GM12891 (cell line): ENCODE results near the gene NCCRP1.

Source experiments
- DNase-seq: peaks from one replicate; pipeline ENCODE4 v3.0.0; 2011; ENCODE audit warnings: low spot score; ENCODE audit not compliant: insufficient read length
- FAIRE-seq: peaks from 2 replicates; lab custom pipeline; 2011; peaks lifted over from hg19 to GRCh38; lab: Jason Lieb, UNC
- PAX5 ChIP-seq: IDR thresholded peaks from 2 replicates; pipeline ENCODE4 v1.6.1; 2011; ENCODE audit warnings: low read length, moderate library complexity, mild to moderate bottlenecking; ENCODE audit not compliant: insufficient read depth, severe bottlenecking
- POLR2A ChIP-seq: IDR thresholded peaks from 2 replicates; pipeline ENCODE4 v1.6.1; 2011; ENCODE audit warnings: low read depth, low read length, control low read depth
- POLR2AphosphoS5 ChIP-seq: IDR thresholded peaks from 2 replicates; pipeline ENCODE4 v1.6.1; 2011; ENCODE audit warnings: low read depth, low read length, control low read depth
- POU2F2 ChIP-seq: IDR thresholded peaks from 2 replicates; pipeline ENCODE4 v1.6.1; 2011; ENCODE audit warnings: low read depth, mild to moderate bottlenecking, control low read depth, low read length, moderate library complexity
- SPI1 ChIP-seq: IDR thresholded peaks from 2 replicates; pipeline ENCODE4 v1.6.1; 2011; ENCODE audit warnings: low read depth, low read length, control low read depth
- TAF1 ChIP-seq: IDR thresholded peaks from 2 replicates; pipeline ENCODE4 v1.6.1; 2011; ENCODE audit warnings: low read depth, low read length, control low read depth

The NCCRP1 gene

DNA sequence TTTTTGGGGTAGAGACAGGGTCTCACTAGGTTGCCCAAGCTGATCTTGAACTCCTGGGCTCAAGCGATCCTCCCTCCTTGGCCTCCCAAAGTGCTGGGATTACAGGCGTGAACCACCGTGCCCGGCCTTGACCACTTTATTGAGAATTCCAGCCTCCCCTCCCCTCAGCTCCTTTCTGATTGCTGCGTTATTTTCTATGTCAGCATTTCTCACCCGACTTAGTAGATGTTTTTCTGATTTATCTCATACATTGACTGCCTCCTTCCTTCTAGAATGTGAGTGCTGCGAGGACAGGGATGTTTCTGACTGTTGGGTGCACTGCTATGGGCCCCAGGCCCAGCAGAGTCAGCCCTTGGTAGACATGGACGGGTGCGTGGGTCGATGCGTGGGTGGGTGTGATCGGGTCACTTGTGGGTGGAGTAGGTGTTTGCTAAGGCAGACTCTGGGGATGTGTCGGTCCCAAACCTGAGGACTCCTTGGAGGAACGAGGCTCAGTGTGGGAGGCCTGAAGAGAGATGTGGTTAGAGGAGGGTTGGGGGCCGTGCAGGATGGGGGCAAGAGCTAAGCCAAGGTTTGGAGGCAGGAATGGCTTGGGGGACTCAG, 34.2 kb upstream of the NCCRP1 start:
- TF ChIP-seq PAX5 = no peak
- TF ChIP-seq POLR2AphosphoS5 = no peak
- no peak for TF ChIP-seq POLR2A
- TF ChIP-seq TAF1 = no peak
- no peak for TF ChIP-seq POU2F2
- no peak for TF ChIP-seq SPI1
- DNase-seq (no peak), FAIRE-seq (no peak)

DNA sequence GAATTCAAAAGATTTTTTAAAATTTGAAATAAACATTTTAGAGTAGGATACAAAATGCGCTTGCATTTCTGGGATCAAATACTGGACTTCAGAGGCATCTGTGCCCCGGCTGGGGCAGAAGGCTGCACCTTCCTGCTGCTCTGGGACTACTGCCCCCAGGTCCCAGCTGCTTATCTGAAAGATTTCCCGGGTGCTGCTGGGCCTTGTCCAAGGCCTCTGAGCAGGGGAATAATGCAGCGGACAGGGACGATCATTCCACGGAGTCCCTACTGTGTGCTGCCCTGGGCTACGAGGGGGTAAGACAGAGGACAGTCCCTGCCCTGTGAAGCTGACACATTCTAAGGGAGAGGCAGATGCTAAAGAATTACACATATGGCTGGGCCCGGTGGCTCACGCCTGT, 33.1 kb upstream of the NCCRP1 start:
- no peak for FAIRE-seq
- DNase-seq = no peak
- TF ChIP-seq SPI1 = no peak
- no peak for TF ChIP-seq POU2F2
- TF ChIP-seq TAF1 = no peak
- no peak for TF ChIP-seq POLR2AphosphoS5
- no peak for TF ChIP-seq PAX5
- TF ChIP-seq POLR2A = no peak

DNA sequence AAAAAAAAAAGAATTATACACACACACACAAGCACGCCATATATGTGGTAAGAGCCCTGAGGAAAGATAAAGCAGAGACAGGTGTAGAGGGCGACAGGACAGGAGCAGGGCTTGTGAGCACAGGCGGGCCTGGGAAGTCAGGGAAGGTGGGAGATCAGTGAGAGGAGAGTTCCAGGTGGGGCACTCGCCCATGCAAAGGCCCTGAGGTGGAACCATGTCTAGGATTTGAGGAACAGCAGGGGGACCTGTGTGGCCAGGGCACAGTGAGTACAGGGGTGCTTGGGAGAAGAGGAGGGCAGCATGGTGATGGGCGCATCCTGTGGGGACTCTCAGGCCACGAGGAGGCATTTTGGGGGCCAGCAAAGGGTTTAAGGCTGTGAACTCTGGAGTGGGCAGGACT, 32.5 kb upstream of the NCCRP1 start:
- DNase-seq = no peak
- no peak for TF ChIP-seq PAX5
- no peak for TF ChIP-seq POU2F2
- TF ChIP-seq SPI1 = no peak
- TF ChIP-seq TAF1 = no peak
- no peak for TF ChIP-seq POLR2A
- TF ChIP-seq POLR2AphosphoS5 = no peak
- FAIRE-seq = no peak

GRCh38 chr19:39165857-39166256, 30.9 kb upstream of the NCCRP1 start:
- FAIRE-seq = no peak
- DNase-seq = no peak
- no peak for TF ChIP-seq POLR2AphosphoS5
- TF ChIP-seq SPI1 = no peak
- no peak for TF ChIP-seq POU2F2
- TF ChIP-seq TAF1 = no peak
- TF ChIP-seq PAX5 = no peak
- TF ChIP-seq POLR2A = no peak

- no peak for TF ChIP-seq POLR2A
- TF ChIP-seq POLR2AphosphoS5 = no peak
- TF ChIP-seq TAF1 = no peak
- no peak for TF ChIP-seq PAX5
- TF ChIP-seq POU2F2 = no peak
- TF ChIP-seq SPI1 = no peak
- DNase-seq = no peak
- no peak for FAIRE-seq
Measured at GRCh38 chr19:39166571-39167391, 30.0 kb upstream of the NCCRP1 start.

DNA sequence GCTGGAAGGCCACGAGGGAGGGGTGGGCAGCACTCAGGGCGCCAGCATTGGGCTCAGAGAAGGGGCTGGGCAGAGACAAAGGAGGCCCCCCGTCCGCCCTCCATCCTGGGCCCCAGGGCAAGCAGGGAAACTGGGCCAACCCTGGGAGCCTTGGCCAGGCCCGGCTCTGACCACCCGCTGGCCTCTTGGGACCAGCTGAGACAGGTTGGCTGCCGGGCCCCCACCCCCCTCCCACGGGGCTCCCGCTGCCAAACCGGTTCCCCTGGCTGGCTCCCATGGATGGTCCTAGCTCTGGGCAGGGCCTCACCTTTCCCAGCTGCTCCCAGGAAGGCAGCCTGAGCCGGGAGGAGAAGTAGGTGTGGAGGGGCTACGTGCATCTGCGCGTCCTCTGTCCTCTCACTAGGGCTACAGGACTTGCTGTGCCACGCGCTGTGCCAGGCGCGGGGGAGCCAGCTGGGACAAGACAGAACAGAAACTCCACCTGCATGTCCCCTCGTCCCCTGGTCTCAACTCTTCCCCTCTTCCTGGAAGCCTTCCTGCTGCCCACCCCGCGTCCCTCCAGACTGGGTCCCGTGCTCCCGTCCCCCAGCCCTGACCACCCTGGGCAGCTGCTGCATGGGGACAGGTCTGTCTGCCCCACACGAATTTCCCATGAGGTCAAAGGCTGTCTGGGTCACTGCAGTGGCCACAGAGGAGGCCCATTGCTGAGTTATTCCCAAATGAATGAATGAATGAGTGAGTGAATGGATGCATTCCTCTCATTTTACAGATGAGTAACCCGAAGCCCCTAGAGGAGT, 29.1 kb upstream of the NCCRP1 start:
- TF ChIP-seq POLR2AphosphoS5 (no peak), TAF1 (no peak), POLR2A (no peak), SPI1 (no peak), PAX5 (no peak)
- DNase-seq (no peak), FAIRE-seq (no peak)

- DNase-seq (no peak), FAIRE-seq (no peak)
- TF ChIP-seq SPI1 = no peak
- no peak for TF ChIP-seq POLR2A
- no peak for TF ChIP-seq PAX5
- TF ChIP-seq POU2F2 = no peak
- TF ChIP-seq POLR2AphosphoS5 = no peak
- no peak for TF ChIP-seq TAF1
Measured at GRCh38 chr19:39168258-39169142, 28.3 kb upstream of the NCCRP1 start.

- FAIRE-seq (no peak), DNase-seq (no peak)
- TF ChIP-seq POLR2A = no peak
- TF ChIP-seq POLR2AphosphoS5 = no peak
- no peak for TF ChIP-seq PAX5
- no peak for TF ChIP-seq POU2F2
- no peak for TF ChIP-seq SPI1
- TF ChIP-seq TAF1 = no peak
Measured at GRCh38 chr19:39169143-39169810, 27.5 kb upstream of the NCCRP1 start.

- no peak for FAIRE-seq
- DNase-seq = no peak
- TF ChIP-seq TAF1 = no peak
- no peak for TF ChIP-seq SPI1
- no peak for TF ChIP-seq POU2F2
- TF ChIP-seq POLR2A = no peak
- TF ChIP-seq POLR2AphosphoS5 = no peak
- TF ChIP-seq PAX5 = no peak
Measured at GRCh38 chr19:39170386-39171231, 26.2 kb upstream of the NCCRP1 start.
